Measurements from ENCODE around the gene ERN1.

ERN1 gene

GRCh38 chr17:64084086-64084939 is 45.6 kb downstream of the ERN1 start:
- no peak for DNase-seq (ENCODE audit: low spot score)

GRCh38 chr17:64083563-64084085 is 46.3 kb downstream of the ERN1 start:
- DNase-seq (ENCODE audit: low spot score), result no peak

- DNase-seq (ENCODE audit: low spot score), result no peak
Observed at GRCh38 chr17:64083093-64083492, 46.9 kb downstream of the ERN1 start.

- peak; percentile 76 for DNase-seq (ENCODE audit: low spot score)
Observed at GRCh38 chr17:64081802-64082799, 47.8 kb downstream of the ERN1 start.

- DNase-seq (ENCODE audit: low spot score), result no peak
Observed at GRCh38 chr17:64080174-64080618, 49.7 kb downstream of the ERN1 start.

GRCh38 chr17:64077379-64077778 is 52.6 kb downstream of the ERN1 start:
- no peak for DNase-seq (ENCODE audit: low spot score)

GRCh38 chr17:64075913-64076312 is 54.0 kb downstream of the ERN1 start:
- no peak for DNase-seq (ENCODE audit: low spot score)

- no peak for DNase-seq (ENCODE audit: low spot score)
Observed at GRCh38 chr17:64074704-64075426, 55.1 kb downstream of the ERN1 start.

GRCh38 chr17:64073771-64074703 is 55.9 kb downstream of the ERN1 start:
- no peak for DNase-seq (ENCODE audit: low spot score)

- no peak for DNase-seq (ENCODE audit: low spot score)
Observed at GRCh38 chr17:64071111-64071510, 58.8 kb downstream of the ERN1 start.

GRCh38 chr17:64070213-64070612 is 59.7 kb downstream of the ERN1 start:
- DNase-seq (ENCODE audit: low spot score), result no peak

- no peak for DNase-seq (ENCODE audit: low spot score)
Observed at GRCh38 chr17:64069143-64069542, 60.8 kb downstream of the ERN1 start.

- no peak for DNase-seq (ENCODE audit: low spot score)
Observed at GRCh38 chr17:64067657-64068056, 62.3 kb downstream of the ERN1 start.

GRCh38 chr17:64066716-64067115 is 63.2 kb downstream of the ERN1 start:
- DNase-seq (ENCODE audit: low spot score), result no peak

- no peak for DNase-seq (ENCODE audit: low spot score)
Observed at GRCh38 chr17:64065161-64065560, 64.8 kb downstream of the ERN1 start.

- no peak for DNase-seq (ENCODE audit: low spot score)
Observed at GRCh38 chr17:64064331-64064730, 65.6 kb downstream of the ERN1 start.

GRCh38 chr17:64063766-64064224 is 66.1 kb downstream of the ERN1 start:
- no peak for DNase-seq (ENCODE audit: low spot score)

- DNase-seq (ENCODE audit: low spot score), result no peak
Observed at GRCh38 chr17:64063088-64063487, 66.9 kb downstream of the ERN1 start.

GRCh38 chr17:64061178-64061898 is 68.6 kb downstream of the ERN1 start:
- DNase-seq (ENCODE audit: low spot score), result no peak

- DNase-seq (ENCODE audit: low spot score), result no peak
Observed at GRCh38 chr17:64060331-64060730, 69.6 kb downstream of the ERN1 start.
